Loucy (cell line): Measurements from ENCODE around the gene SIGLEC15.

Experiments used
- H2AFZ ChIP-seq: fragments of 200-600 bp; sonication (generic); 2 replicates; pipeline ENCODE4 v1.6.0; 2016; ENCODE audit warnings: antibody characterized with exemption, mild to moderate bottlenecking, low read length, moderate library complexity
- H3F3A ChIP-seq: fragments of 200-600 bp; 2 replicates; pipeline ENCODE4 v1.6.0; 2016; ENCODE audit warnings: antibody characterized with exemption, low read depth, mild to moderate bottlenecking
- H3K27me3 ChIP-seq: fragments of 200-600 bp; sonication (generic); 2 replicates; pipeline ENCODE4 v1.6.1; 2014; ENCODE audit warnings: low read length, mild to moderate bottlenecking; ENCODE audit not compliant: insufficient read depth, poor library complexity, severe bottlenecking
- H3K36me3 ChIP-seq: fragments of 200-600 bp; sonication (generic); 2 replicates; pipeline ENCODE4 v1.6.1; 2016; ENCODE audit warnings: low read length; ENCODE audit not compliant: insufficient read depth
- H3K4me1 ChIP-seq: fragments of 200-600 bp; sonication (generic); 2 replicates; pipeline ENCODE4 v1.5.1; 2014; ENCODE audit warnings: low read length, mild to moderate bottlenecking; ENCODE audit not compliant: insufficient read depth, poor library complexity, severe bottlenecking
- H3K4me2 ChIP-seq: fragments of 200-600 bp; sonication (generic); 2 replicates; pipeline ENCODE4 v1.6.0; 2014; ENCODE audit warnings: antibody characterized with exemption, low read length, low read depth, mild to moderate bottlenecking; ENCODE audit not compliant: poor library complexity, severe bottlenecking
- H3K4me3 ChIP-seq: fragments of 200-600 bp; sonication (generic); 2 replicates; pipeline ENCODE4 v1.5.1; 2014; ENCODE audit warnings: low read length, mild to moderate bottlenecking, mixed read lengths; ENCODE audit not compliant: poor library complexity, severe bottlenecking
- H3K79me2 ChIP-seq: fragments of 200-600 bp; sonication (generic); 2 replicates; pipeline ENCODE4 v1.6.1; 2014; ENCODE audit warnings: low read length; ENCODE audit not compliant: insufficient read depth
- H3K9ac ChIP-seq: fragments of 200-600 bp; sonication (generic); 2 replicates; pipeline ENCODE4 v1.6.0; 2014; ENCODE audit warnings: mild to moderate bottlenecking, low read depth, low read length, moderate library complexity; ENCODE audit not compliant: poor library complexity, severe bottlenecking
- H3K9me2 ChIP-seq: fragments of 200-600 bp; sonication (generic); replicated peaks from 2 replicates; pipeline ENCODE4 v1.6.1; 2016; ENCODE audit warnings: low read depth, low read length, mixed read lengths
- H3K9me3 ChIP-seq: fragments of 200-600 bp; sonication (generic); 2 replicates; pipeline ENCODE4 v1.6.1; 2014; ENCODE audit warnings: mild to moderate bottlenecking, antibody characterized with exemption, low read length, low read depth; ENCODE audit not compliant: insufficient read depth
- H4K20me1 ChIP-seq: fragments of 200-600 bp; sonication (generic); 2 replicates; pipeline ENCODE4 v1.6.0; 2014; ENCODE audit warnings: antibody characterized with exemption, low read length, mild to moderate bottlenecking; ENCODE audit not compliant: insufficient read depth, poor library complexity, severe bottlenecking
- CTCF ChIP-seq: fragments of 200-600 bp; sonication (generic); conservative IDR thresholded peaks from 2 replicates; pipeline ENCODE4 v1.5.1; 2014; ENCODE audit warnings: mild to moderate bottlenecking, antibody characterized with exemption, low read length
- EZH2phosphoT487 ChIP-seq: fragments of 200-600 bp; IDR thresholded peaks from 2 replicates; pipeline ENCODE4 v1.6.1; 2018; ENCODE audit warnings: antibody characterized with exemption, mild to moderate bottlenecking, moderate library complexity, borderline replicate concordance

The SIGLEC15 gene

GRCh38 chr18:45891806-45892205 lies 66.3 kb downstream of the SIGLEC15 start:
- no peak for TF ChIP-seq EZH2phosphoT487
- no peak for TF ChIP-seq CTCF
- no peaks in the 10 kb centered on the region for H3K79me2 ChIP-seq
- H3K4me3 ChIP-seq, result no peak overlapping the region
- H3K9me2 ChIP-seq, result no peaks in the 10 kb centered on the region
- H3K4me1 ChIP-seq, result no peaks in the 10 kb centered on the region
- H3K4me2 ChIP-seq, result no peak overlapping the region
- H3K27me3 ChIP-seq, result no peaks in the 10 kb centered on the region
- no peaks in the 10 kb centered on the region for H4K20me1 ChIP-seq
- no peak overlapping the region for H3K9ac ChIP-seq
- H3K9me3 ChIP-seq, result no peaks in the 10 kb centered on the region
- H3K36me3 ChIP-seq, result peaks cover 36% of the 10 kb centered on the region; the same call in 1 of the 2 replicates
- no peak overlapping the region for H2AFZ ChIP-seq
- H3F3A ChIP-seq, result no peaks in the 10 kb centered on the region
